Neutrophil (primary cell): ENCODE data around the gene RTN4IP1.

Experiments used
- H3K27ac ChIP-seq: fragments of 200-600 bp; sonication (generic); 2 replicates; pipeline ENCODE4 v1.5.1; 2016; ENCODE audit warnings: mild to moderate bottlenecking, moderate library complexity
- H3K27me3 ChIP-seq: fragments of 200-600 bp; sonication (generic); 2 replicates; pipeline ENCODE4 v1.6.0; 2016; ENCODE audit warnings: mild to moderate bottlenecking
- H3K36me3 ChIP-seq: fragments of 200-600 bp; sonication (generic); 2 replicates; pipeline ENCODE4 v1.5.1; 2017
- H3K4me1 ChIP-seq, 2 experiments: fragments of 200-600 bp in 1 of 2; sonication (generic) in 1 of 2; 1 replicate in 1 of 2; 2 replicates in 1 of 2; pipeline versions ENCODE4 v1.5.1 to v1.6.1; 2013 to 2016; ENCODE audit warnings: low read depth in 1 of 2, low read length in 1 of 2, mild to moderate bottlenecking in 1 of 2, moderate library complexity in 1 of 2; ENCODE audit not compliant: control insufficient read depth in 1 of 2, insufficient read depth in 1 of 2
- H3K4me3 ChIP-seq, 2 experiments: fragments of 200-600 bp in 1 of 2; sonication (generic) in 1 of 2; 1 replicate in 1 of 2; 2 replicates in 1 of 2; pipeline ENCODE4 v1.5.1; 2013 to 2016; ENCODE audit warnings: low read depth in 1 of 2, low read length in 1 of 2, mild to moderate bottlenecking in 1 of 2, moderate library complexity in 1 of 2
- H3K9me3 ChIP-seq: fragments of 200-600 bp; sonication (generic); 2 replicates; pipeline ENCODE4 v1.5.1; 2016
- TF ChIP-seq, protein P1 (sequence below): fragments of 200-600 bp; sonication (generic); IDR thresholded peaks from 2 replicates; pipeline ENCODE4 v1.5.1; 2016; ENCODE audit warnings: antibody characterized with exemption

Gene RTN4IP1

DNA sequence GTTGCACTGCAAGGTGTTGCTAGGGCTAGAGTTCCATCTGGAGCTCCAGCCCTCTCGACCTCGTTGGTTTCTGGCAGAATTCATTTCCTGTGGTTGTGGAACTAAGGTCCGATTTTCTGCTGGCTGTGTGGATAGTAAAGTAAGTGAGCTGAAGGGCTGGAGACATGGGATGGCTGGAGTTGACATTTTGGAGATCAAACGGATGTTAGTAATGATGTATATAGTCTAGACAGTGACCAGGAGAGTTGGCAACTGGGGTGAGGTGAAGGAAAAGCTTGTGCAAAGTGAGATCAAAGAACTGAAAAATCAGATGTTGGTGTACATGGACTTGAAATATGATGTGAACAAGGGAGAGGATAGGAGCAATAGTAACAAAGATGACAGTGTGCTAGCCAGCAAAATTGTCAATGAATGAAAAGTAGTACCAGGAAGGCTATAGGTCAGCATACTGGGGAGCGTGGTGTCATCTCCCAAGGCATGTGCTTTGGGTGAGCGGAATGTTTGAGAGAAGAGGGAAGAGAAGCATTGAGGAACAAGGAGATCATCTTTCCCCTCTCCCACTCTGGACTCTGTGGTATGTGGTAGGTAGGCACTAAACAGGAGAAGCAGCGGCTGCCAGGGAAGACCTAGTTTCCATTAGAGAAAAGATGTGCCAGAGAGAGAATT is 7.9 kb upstream of the RTN4IP1 start:
- Histone ChIP-seq H3K36me3 (no peaks in the 10 kb centered on the region), H3K9me3 (no peaks in the 10 kb centered on the region), H3K27me3 (no peaks in the 10 kb centered on the region), H3K27ac (peak overlapping the region; percentile 39), H3K4me3 (no peak overlapping the region), H3K4me1 (peaks cover 23 to 31% of the 10 kb centered on the region in 2 experiments)
- TF ChIP-seq, protein P1, sequence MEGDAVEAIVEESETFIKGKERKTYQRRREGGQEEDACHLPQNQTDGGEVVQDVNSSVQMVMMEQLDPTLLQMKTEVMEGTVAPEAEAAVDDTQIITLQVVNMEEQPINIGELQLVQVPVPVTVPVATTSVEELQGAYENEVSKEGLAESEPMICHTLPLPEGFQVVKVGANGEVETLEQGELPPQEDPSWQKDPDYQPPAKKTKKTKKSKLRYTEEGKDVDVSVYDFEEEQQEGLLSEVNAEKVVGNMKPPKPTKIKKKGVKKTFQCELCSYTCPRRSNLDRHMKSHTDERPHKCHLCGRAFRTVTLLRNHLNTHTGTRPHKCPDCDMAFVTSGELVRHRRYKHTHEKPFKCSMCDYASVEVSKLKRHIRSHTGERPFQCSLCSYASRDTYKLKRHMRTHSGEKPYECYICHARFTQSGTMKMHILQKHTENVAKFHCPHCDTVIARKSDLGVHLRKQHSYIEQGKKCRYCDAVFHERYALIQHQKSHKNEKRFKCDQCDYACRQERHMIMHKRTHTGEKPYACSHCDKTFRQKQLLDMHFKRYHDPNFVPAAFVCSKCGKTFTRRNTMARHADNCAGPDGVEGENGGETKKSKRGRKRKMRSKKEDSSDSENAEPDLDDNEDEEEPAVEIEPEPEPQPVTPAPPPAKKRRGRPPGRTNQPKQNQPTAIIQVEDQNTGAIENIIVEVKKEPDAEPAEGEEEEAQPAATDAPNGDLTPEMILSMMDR, result no peak

DNA sequence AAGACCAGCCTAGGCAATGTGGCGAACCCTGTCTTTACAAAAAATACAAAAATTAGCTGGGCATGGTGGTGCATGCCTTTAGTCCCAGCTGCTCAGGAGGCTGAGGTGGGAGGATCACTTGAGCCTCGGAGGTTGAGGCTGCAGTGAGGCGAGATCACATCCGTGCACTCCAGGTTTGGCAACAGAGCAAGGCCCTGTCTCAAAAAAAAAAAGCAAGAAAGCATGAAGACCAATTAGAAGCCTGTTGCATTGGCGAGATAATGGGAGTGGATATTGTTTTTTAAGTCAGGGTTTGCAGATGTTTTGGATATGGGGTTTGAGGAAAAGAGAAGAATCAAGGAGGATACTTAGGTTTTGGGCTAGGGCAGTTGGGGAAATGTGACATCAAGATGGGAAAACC is 5.3 kb upstream of the RTN4IP1 start:
- TF ChIP-seq, protein P1, result no peak
- no peaks in the 10 kb centered on the region for H3K36me3 ChIP-seq

DNA sequence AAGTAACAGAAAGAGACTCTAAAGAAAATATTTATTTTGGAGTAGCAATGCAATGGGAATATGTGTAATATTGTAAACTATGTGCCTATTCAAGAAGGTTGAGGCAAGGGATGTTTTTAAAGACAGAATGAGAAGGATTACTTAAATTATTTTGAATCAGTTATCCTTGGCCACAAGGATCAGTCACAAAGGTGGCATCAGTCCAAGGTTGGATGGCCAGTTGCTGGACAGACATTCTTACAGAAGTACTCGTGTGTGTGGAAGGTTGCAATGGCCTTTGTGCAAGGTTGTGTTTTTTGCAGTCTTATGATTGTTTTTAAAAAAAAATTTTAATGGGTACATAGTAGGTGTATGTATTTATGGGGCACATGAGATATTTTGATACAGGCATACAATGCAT is 2.0 kb upstream of the RTN4IP1 start:
- H3K36me3 ChIP-seq, result no peaks in the 10 kb centered on the region
- no peak overlapping the region for H3K4me3 ChIP-seq
- H3K4me1 ChIP-seq, result peaks cover 14 to 17% of the 10 kb centered on the region in 2 experiments
- no peak overlapping the region for H3K27ac ChIP-seq
- no peaks in the 10 kb centered on the region for H3K27me3 ChIP-seq
- no peaks in the 10 kb centered on the region for H3K9me3 ChIP-seq
- TF ChIP-seq, protein P1, result no peak

More for the DNA sequence above, 5.3 kb upstream of the RTN4IP1 start:
- no peaks in the 10 kb centered on the region for H3K27me3 ChIP-seq
- peaks cover 18 to 26% of the 10 kb centered on the region in 2 experiments for H3K4me1 ChIP-seq
- H3K9me3 ChIP-seq, result no peaks in the 10 kb centered on the region
- H3K27ac ChIP-seq, result no peak overlapping the region
- H3K4me3 ChIP-seq, result no peak overlapping the region

DNA sequence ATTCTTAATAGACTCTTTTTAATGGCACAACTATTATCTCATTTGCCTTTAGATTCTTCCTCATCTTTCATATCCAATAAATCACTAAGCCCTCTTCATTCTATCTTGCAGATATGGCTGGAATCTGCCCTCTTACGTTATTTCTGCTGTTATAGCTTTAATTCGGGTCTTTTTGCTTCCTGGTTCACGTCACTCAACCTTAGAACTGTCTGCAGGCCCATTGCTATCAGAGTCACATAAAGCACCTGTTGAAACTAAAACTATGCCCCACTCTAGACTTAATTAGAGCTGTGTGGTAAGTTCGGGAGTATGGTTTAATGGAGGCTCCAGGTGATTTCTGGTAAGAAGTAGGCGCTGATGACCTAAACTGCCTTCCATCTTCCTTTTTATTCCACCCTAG is 1.1 kb upstream of the RTN4IP1 start:
- no peaks in the 10 kb centered on the region for H3K36me3 ChIP-seq
- H3K4me1 ChIP-seq, result peaks cover 14 to 17% of the 10 kb centered on the region in 2 experiments
- H3K27ac ChIP-seq, result no peak overlapping the region
- no peaks in the 10 kb centered on the region for H3K27me3 ChIP-seq
- H3K4me3 ChIP-seq, result peak overlapping the region in 1 of 2 experiments; percentile 90
- no peaks in the 10 kb centered on the region for H3K9me3 ChIP-seq
- TF ChIP-seq, protein P1, result no peak

DNA sequence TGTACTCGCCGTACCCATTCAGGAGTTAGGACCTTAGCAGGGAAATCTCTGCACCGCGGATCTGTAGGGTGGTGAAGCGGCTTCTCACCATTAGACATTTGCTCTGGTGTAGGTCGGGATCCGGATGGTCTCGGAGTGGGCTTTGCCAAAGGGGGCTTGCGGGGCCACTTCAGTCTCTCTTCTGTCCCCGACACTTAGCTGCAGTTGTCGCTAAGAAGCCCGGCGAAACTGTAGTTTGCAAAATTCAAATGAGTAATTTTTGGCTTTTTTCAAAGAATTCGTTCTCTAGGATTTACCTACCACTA is 513 bp upstream of the RTN4IP1 start:
- TF ChIP-seq, protein P1, result no peak
- Histone ChIP-seq H3K4me1 (peaks cover 14 to 17% of the 10 kb centered on the region in 2 experiments), H3K27me3 (no peaks in the 10 kb centered on the region), H3K36me3 (no peaks in the 10 kb centered on the region), H3K4me3 (peak overlapping the region; percentile 72 to 90), H3K27ac (peak overlapping the region; percentile 77), H3K9me3 (no peaks in the 10 kb centered on the region)
